GM19240 (cell line): ENCODE results near the gene NDEL1.

Experiments used
- DNase-seq: peaks from one replicate; pipeline ENCODE4 v3.0.0; 2011; ENCODE audit warnings: low spot score; ENCODE audit not compliant: insufficient read length

The NDEL1 gene

DNA sequence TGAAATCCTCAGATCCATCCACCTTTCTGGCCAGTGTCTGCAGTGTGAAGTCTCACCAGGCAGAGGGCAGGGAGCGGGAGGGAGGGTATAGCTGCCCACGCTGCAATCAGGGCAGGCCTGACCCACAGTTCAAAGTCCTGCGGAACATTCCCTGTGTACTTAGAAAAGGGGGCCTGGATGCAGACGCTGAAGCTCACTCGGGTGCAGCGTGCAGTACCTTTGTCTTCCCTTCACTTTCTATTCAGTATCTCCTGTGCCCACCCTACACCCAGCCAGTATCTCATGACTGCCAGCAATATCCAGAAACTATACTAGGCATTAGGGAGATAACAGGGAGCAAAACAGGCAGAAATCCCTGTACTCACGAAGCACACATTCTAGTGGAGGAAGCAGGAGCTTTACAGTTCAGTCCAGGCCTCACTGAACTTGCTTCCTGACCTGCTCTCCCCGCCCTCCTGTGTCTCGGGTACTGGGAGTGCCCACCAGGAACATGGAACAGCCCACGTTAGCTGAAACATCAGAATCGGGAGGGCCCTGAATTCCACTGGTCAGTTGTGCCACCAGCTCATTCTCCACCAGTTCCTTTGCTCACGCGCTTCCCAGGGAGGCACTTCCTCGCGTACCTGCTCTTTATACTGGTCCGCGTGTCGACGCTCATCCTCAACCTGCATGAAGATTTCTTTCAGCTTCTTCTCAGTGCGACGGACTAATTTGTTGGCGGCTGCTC is 42.2 kb downstream of the NDEL1 start:
- no peak for DNase-seq

DNA sequence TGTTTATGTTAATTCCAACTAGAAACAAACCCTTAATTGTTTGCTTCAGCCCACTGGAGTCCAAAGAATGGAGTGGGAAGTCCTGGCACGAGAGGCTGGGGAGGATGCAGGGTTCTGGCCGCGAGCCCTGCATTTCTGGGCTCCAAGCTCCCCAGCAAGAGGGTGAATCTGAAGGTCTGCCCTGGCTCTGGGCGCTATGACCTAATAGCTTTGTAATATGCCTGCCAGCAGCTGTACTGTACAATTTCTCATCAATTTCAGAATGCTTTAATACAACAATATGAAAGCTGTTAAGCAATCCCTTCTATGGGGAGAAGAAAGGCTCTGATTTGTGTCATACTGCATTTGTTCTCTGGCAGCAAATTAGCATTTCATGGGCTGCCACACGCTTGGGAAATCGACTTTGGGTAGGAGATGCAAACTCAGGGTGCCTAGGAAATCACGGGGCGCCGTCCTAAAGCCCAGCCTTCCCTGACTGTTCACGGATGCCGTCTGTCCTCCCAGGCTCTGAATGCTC is 43.8 kb downstream of the NDEL1 start:
- DNase-seq = no peak

DNA sequence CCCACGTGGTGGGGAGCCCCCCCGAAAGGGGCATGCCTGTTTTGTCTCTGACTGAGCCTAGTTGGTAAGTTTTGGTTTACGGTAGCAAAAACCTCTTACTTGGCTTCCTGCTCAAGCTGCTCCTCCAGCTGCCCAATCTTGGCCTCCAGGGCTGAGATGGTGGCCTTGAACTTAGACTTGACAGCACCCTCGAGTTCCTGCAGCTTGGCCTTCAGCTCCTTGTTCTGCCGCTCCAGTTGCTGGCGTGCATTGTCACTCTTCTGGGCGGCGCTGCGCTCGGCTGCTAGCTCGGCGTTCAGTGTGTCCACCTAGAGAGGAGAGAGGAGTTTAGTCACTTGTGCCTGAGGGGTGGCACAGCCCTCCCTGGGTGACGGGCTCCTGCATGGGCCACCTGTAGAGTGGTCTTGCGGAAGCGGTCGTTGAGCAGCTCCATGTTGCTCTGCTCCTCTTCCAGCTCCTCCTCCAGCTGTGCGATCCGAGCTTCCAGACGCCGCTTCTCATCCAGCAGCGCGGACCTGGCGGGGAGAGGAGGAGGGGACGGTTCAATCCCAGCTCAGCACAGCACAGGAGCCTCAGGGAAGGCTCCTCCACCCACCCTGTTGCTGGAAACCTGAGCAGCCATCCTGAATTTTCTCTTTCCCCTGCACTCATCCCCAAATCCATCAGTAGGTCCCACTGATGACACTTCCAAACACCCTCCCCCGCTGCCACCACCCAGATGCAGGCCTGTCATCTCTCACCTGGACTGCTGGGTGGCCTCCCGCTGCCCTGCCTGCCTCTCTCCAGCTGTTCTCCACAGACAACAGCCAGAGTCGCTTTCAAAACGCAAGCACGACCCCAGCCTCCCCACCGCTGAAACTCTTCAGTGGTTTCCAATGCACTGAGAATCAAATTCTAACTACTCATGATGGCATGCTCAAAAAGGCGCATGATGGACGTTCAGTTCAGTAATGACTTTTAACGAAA is 44.6 kb downstream of the NDEL1 start:
- DNase-seq = no peak

DNA sequence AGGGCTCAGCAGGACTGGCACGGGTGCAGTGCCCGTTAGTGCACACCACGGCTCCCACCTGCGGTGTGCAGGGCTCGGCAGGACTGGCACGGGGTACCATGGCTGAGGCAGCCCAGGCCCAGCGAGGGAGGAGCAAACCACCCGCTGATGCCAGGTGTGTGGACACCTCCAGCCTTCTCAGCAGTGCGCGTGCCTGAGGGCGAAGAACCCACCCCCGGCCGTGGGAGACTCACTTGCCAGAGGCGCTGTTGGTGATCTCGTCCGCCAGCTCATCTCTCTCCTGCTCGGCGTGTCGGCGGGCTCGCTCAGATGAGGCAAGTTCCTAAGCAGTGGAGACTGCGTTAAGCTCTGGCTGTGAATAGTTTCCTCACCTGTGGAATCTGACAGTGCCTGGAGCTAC is 45.4 kb downstream of the NDEL1 start:
- DNase-seq = no peak

DNA sequence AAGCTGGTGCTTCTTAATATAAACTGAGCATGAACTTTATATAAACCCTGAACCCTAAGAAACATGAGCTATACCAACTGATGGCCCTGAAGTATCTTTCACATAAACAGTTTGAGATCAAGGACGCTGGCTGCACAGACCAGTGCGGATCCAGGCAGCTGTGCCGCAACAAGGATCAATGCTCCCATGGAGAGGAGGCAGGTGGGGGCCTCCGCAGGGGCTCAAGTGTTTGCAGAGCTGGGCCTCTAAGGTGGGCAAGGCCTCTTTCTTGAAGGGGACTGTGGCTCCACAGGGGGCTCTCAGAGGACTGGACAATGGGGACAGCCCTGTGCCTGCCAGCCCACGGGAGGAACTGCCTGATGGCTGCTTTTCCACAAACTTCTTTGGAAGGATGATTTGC is 46.0 kb downstream of the NDEL1 start:
- no peak for DNase-seq

DNA sequence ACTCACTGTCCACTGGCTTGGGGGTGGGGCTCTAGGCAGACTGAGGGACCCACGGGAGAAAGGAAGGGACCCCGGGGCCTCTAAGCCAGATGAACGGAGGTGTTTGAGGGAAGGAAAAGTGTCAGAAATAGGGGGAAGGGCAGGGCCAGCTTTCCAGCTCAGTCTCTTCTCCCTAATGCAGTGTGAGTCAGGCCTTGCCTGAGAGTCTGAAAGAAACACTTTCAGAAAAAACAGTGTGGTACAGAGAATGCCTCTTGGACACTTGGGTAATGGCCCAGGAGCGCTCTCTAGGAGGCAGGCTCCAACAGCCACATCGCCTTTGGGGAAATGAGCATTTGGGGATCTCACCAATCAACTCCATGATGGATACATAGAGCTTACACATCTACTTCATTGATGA is 46.9 kb downstream of the NDEL1 start:
- DNase-seq = no peak

DNA sequence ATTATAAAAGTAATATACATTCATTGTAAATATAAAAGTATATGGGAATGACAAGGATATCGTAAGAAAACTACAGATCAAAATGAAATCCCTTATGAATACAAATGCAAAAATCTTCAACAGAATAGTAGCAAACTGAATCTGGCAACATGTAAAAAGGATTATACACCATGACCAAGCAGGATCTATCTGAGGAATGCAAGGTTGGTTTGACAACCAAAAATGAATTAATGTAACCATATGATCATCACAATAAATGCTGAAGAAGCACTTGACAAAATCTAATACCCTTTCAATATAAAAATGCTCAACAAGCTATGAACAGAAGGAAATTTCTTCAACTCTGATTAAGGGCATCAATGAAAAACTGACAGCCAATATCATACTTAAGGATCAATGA is 48.8 kb downstream of the NDEL1 start:
- DNase-seq = no peak

DNA sequence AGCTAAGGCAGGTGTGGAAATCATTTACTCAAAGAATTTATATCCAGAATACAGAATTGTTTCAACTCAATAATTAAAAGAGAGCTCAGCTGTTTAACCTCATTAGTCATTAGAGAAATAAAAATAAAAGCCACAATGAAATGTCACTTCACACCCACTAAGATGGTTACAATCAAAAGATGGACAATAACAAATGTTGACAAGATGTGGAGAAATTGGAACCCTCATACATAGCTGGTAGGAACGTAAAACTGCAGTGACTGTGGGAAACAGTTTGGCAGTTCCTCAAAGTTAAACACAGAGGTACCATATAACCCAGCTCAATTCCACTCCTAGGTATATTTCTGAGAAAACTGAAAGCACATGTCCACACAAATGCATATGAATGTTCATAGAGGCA is 49.8 kb downstream of the NDEL1 start:
- no peak for DNase-seq

DNA sequence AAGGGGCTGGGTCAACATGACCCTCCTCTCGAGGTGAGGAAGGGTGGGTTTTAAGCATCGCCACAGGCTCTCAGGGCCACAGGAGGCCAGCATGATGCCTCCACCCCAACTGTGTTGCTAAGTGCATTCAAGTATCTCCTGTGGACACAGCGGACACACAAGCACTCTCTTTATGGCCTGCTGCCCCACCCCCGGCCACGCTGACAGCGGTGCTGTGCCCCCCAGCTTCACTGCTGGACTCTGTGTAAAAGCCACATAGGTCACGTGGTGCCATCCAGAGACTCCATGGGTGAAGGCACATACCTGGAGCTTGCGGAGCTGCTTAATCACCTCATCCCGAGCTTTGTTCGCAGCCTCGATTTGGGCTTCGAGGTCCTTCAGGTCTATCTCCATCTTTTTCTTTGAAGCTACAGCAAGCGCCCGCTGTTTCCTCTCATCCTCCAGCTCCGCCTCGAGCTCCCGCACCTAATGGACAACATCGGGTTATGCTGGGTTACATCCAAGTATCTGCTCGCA is 51.5 kb downstream of the NDEL1 start:
- DNase-seq = no peak

DNA sequence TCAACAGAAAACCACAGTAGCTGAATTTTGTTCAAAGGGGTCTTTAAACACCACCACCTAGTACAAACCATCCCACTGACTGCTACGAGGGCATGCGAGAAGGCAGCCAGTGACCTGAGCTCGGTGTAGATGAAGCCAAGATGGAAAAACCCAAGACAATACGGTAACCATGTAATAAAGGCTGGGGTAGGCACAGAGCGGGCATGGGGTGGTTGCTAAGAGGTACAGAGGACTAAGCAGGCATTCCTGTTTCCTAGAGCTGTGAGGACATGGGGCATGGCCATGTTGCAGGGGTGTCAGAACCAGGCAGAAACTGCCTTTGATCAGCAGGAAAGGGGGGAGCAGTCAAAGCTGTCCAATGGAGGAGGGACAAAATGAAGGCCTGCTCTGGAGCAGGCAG is 52.1 kb downstream of the NDEL1 start:
- no peak for DNase-seq

DNA sequence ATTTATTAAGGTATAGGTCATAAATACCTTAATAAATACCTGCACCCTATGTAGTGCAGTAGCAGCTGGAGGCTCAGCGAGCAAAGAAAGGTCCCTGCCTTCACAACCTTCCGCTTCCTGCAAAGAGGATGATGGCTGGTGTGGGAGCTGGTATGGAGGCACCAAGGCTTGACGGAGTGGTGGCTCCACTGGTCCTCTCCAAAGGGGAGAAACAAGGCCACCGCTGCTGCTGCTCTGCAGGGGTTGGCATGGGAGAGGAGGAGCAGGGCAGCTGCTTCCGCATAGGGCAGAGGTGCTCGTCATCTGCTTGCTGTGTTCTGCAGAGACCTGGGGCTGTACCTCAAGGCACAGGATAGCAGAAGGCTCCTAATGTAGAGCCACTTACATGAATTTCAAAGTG is 52.8 kb downstream of the NDEL1 start:
- no peak for DNase-seq

DNA sequence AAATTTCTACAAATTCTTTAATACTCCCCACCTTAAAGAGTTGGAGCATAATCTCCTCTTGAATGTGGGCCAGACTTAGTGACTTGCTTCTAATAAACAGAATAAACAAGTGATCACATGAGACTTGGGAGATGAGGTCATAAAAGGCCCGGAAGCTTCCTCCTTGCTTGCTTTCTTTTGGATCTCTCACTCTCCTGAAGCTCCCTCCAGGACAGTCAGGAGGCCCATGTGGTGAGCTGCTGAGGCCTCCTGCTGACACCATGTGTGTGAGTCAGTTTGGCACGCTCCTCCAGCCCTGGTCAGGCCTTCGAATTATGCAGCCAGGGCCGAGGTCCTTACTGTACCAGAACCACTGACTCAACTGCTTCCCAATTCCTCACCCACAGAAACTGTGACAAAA is 53.2 kb downstream of the NDEL1 start:
- no peak for DNase-seq

DNA sequence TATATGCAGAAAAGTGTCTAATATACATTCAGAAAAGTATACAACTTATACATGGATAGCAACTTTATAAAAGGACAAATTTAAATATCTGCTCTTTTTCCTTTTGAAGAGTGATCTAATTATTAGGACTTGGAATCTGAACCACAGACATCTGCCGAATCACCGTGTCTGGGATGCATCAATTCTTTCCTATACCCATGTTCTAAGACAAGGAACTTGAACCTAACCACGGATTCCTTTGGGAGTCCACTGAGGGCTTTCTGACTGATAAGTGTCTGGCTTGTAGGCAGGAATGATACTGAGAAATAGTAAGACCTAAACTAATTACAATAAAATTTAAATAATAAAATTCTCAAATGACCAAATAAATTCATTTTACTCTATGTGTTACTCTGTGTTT is 54.2 kb downstream of the NDEL1 start:
- no peak for DNase-seq

DNA sequence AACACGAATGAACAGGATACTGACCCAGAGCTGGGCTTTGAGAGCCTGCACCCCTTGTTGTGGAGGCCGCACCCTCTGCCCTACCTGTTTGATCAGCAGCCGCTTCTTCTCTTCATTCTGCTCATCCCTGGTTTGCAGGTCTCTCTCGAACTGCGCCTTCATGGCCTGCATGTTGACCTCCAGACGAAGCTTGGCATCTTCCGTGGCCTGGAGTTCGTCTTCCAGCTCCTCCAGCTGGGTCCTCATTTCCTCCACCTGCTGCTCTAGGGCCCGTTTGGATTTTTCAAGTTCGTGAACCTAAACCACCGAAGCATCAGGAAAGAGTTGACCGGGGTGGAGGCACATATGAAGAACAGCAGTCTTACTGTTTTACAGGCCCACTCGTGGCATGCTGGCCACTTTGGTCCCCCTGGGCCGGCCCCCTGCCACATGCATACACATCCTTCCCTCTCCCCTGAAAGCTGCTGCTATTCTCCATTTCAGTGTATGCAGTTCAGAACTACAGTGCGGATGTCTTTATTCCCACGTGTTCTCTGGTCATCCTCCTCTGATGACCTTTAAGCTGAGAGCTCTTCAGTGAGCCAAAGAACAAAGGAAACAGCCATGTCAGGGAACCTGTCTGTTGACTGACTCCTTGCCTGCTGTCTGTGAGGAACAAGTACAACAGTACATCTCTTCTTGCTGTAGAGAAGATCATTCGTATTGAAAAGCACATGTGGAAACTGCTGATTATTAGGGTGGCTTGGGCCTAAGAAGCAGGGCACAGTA is 54.8 kb downstream of the NDEL1 start:
- no peak for DNase-seq

DNA sequence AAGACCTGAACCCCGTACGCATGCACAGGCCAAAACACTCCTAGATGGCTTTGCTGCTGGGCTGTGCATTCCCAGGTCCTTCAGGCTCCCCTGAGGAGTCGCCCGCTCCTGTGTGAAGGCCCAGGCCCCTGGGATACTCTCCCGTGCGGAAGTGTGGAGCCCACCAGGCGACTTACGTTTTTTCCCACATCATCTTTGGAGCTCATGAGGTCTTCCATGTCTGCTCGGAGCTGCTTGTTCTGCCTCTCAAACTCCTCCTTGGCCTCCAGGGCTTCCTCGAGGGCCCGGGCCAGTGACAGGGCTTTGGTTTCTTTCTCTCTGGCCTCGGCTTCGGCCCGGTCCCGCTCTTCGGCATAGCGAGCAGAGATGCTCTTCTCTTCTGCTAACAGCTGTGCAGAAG is 56.4 kb downstream of the NDEL1 start:
- DNase-seq = no peak

DNA sequence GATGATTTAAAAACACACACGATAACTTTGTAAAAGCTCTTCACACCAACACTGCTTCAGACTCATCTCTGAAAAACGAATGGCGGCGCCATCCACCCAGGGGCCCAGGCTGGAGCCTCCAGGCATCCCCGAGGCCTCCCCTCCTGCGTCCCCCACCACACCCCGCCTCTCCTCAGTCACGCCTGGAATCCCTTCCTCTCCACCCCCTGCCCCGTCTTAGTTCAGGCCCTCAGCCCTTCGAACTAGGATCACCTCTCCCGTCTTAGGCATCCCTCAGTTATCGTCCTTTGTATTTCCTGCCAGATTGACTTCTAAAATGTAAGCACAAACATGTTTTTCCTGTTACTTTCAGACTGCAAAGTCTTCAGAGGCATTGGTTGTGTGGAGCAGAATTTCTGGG is 58.3 kb downstream of the NDEL1 start:
- DNase-seq = no peak

DNA sequence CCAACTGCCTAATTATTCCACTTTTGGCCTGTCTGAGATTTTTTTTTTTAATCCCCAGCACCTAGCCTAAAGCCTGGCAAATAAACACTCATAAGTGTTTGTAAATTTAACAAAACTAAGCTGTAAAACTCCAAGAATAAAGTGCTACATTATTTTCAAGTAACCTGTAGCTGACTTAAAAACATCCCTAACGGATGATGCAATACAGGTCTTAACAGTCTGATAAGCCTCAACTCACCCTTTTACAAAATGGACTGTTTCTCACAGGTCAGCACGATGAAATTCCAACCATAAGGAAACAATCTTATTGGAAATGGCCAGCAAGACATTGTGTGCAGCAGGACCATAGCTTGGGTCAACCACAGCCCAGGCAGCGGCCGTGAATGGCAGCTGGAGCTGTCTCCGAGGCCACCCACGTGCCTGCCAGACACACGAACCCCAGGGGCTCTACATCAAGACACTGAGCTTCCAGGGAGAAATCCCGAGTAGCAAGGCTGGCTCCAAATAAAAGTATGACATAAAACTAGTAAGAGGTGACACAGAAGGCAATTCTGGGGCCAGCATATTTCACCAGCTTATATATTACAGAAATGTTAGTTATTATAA is 58.9 kb downstream of the NDEL1 start:
- DNase-seq = no peak

DNA sequence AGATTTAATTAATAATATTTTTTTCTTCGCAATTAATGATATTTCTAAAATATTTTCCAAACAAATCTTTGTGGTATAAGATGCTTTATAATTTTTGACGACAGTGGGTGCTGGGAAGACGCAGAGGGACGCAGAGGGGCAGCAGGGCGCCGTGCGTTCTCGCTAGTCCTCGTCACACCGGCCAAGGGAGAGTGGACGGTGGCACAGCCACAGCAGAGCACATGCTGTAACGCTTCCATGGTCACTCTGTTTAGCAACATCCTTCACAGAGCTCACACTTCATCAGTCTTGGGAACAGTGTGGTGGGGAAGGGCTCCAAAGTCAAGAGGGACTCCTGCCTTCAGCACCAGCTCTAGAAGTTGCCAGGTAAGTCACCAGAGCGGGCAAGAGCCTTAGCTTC is 60.4 kb downstream of the NDEL1 start:
- DNase-seq = no peak

DNA sequence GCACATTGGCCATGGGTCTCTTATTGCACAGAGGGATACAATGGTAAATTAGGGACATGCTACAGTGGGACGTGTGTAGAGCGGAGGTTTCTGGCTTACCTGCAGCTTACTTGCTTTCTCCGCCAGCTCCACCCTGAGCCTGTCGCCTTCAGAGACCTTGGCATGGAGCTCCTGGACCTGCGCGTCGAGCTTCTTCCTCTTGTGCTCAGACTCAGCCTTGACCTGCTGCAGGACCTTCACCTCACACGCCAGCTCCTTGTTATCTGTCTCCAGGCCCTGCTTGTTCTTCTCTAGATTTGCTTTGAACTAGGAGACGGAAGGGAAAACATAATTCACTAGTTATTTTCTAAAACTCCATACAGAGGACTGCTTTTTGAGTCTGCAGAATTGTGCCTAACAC is 63.5 kb downstream of the NDEL1 start:
- DNase-seq = no peak

DNA sequence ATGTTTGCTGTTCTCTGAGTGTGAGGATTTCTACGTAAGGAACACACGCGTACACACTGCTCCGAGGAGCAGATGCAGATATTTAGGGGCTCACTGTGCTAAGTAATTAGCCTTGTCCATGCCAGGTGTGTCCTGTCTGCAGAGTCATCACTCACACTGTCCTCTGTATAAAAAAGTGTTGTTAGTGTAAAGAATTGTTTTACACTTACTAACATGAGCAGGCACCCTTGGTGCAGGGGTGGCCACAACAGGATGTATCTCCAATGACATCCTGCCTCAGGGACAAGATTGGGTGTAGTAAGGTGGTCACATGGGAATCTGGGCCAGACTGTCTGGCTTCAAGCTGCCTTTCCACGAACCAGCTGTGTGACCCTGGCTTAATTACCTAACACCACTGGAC is 63.9 kb downstream of the NDEL1 start:
- DNase-seq = no peak

DNA sequence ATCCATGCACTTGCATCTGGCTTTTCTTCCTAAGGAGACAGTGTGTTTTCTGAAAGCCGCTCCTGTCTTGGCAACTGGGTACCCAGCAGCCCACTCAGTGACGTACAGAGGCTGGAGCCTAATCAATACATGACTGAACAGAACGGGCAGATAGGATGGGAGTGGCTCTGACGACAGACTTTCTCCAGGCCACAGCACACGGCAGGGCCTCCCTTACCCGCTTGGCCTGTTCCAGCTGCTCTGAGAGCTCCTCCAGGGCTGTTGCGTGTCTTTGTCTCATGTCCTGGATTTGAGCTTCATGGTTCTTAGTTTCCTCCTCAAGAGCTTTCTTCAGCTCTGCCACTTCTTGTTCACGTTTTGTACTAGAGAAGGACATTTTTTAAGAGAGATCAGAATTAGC is 64.9 kb downstream of the NDEL1 start:
- DNase-seq = no peak
